Measurements from ENCODE around the gene MAP3K7.

- TF ChIP-seq CTCF (IDR thresholded peaks at IDR 0.05; ENCODE audit: borderline replicate concordance, extremely low read depth, low read length, poor library complexity, severe bottlenecking) (no peak), EZH2 (IDR thresholded peaks at IDR 0.05; ENCODE audit: borderline replicate concordance, low read depth, low read length, severe bottlenecking) (no peak)
Measured at GRCh38 chr6:90604546-90604945, 17.7 kb upstream of the MAP3K7 start.

Measured in DND-41 (cell line).